Adipose tissue (tissue), 3 donors: Measurements from ENCODE around the gene PTPN3. TPM values are rescaled to one million over a fixed set of nuclear protein-coding genes. Genes with fewer than 3 reads are reported as not detected.
"Not testable (repeated sequence)": the region's sequence is repeated elsewhere in the genome, so short reads cannot be mapped to it uniquely, and the experiment has no call there.

Experiments used
- H3K27ac ChIP-seq: one replicate; pipeline ENCODE4 v1.5.1; 2013; ENCODE audit warnings: low read depth, low read length
- WGBS, 3 donors: extraction: QIAGEN DNeasy Blood & Tissue Kit; methylation state at CpG; one replicate each; pipeline ENCODE4 v1.1.7; 2013; 5-methylcytosine and 5-hydroxymethylcytosine counted together
- polyA plus RNA-seq, 3 donors: library from polyadenylated mRNA; stranded (reverse); fragments of 200-250 nt; gene quantifications; one replicate each; pipeline ENCODE4 v1.2.3, GENCODE V29; 2013
- donor health status: healthy with polysubstance abuse.
- donor health status: Bipolar disorder and iron deficiency.
- donor health status: healthy.

The PTPN3 gene
- polyA plus RNA-seq, 3 donors: 2.2 to 9.0 (median 8.1) TPM

DNA sequence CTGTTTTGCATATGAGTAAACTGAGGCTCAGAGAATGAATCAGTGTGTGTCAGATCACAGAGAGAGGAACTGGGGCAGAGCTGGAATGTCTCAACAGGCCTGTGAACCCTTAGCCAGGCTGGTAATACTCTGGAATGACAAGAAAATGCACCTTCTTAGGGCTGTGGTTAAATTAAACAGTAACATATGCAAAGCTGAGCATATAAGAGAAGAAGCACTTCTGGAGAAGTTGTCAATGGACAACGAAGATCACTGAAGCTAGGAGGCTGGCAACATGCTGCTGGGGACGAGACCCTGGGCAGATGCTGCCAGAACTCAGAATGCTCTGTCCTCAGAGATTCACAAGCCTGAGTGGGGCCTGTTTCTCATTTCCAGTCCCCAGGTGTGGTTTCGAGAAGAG, 112.6 kb downstream of the PTPN3 start:
- no peak overlapping the region for H3K27ac ChIP-seq
- 77 to 86% (median 81%) methylated on average over 3 of the region's 3 CpGs for WGBS, 3 donors

DNA sequence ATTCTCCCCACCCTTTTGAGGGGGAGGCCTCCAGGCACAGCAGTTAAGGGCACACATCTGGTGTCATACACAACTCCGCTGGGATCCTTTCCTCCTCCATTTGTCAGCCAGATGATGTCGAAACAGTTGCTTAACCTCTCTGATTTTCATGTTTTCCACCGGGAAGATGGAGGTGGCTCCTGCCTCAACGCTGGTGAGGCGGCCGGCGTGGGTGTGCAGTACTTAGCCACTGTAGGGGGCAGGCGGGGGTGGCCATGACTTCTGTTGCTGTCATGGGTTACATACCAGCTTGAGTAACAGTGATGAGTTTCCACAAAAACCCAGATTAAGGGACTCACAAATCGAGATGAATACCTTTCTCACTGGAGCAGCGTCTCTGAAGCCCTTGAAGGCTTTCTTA, 114.2 kb downstream of the PTPN3 start:
- H3K27ac ChIP-seq: no peak overlapping the region
- WGBS, 3 donors: 79 to 92% (median 84%) methylated on average over 10 of the region's 10 CpGs

DNA sequence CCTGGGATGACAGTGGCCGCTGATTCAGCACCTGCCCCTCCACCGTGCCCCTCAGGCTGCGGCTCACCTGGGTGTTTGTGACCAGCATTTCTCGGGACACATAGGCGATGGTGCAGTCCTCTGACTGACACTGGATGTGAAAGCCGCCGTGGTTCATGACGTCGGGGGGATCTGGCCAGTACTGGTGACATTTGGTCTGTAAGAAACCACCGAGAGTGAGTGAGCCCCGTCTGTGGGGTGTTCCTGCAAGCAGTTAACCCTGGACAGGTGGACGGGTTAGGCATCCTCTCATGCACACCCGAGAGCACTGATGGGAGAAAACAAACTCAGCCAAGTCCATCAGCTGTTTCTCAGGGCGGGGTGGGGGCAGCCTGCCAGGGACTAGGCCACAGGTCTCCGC, 114.8 kb downstream of the PTPN3 start:
- WGBS, 3 donors: 89 to 91% (median 89%) methylated on average over 15 of the region's 15 CpGs
- H3K27ac ChIP-seq: no peak overlapping the region

DNA sequence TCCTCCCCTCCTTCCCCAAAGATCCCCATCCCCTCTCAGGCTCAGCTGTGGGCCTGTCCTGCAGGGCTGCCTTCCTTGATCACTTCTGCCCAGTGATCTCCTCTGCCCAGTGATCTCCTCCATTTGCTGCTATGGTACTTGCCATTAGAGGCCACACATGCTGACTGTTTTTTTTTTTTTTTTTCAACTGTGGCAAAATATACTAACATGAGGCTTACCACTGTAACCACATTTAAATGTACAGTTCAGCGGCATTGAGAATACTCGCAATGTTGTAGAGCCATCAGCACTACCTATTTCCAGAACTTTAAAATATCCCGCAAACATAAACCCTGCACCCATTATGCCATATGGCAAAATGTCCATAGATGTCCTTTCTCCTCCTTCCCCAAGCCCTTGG, 115.5 kb downstream of the PTPN3 start:
- H3K27ac ChIP-seq: no peak overlapping the region
- WGBS, 3 donors: 94 to 99% (median 97%) methylated on average over 3 of the region's 3 CpGs

DNA sequence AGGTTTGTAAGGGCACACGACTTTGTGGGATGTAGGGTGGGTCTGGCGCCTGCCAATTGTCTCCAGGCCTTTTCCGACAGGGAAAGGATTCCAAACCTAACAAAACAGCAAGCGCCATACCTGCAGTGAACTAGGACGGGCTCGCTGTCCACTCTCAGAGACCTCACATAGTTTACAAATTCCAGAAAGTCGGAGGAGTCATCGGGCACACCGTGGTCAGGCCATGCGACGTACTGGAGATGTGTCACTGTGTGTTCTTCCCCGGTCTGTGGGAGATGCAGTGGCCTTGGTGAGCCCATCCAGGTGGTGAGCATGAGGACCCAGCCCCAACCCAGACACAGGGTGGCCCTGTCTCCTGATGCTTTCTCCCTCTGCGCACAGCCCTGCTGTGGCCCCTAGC, 115.9 kb downstream of the PTPN3 start:
- 89 to 93% (median 91%) methylated on average over 13 of the region's 13 CpGs for WGBS, 3 donors
- no peak overlapping the region for H3K27ac ChIP-seq

DNA sequence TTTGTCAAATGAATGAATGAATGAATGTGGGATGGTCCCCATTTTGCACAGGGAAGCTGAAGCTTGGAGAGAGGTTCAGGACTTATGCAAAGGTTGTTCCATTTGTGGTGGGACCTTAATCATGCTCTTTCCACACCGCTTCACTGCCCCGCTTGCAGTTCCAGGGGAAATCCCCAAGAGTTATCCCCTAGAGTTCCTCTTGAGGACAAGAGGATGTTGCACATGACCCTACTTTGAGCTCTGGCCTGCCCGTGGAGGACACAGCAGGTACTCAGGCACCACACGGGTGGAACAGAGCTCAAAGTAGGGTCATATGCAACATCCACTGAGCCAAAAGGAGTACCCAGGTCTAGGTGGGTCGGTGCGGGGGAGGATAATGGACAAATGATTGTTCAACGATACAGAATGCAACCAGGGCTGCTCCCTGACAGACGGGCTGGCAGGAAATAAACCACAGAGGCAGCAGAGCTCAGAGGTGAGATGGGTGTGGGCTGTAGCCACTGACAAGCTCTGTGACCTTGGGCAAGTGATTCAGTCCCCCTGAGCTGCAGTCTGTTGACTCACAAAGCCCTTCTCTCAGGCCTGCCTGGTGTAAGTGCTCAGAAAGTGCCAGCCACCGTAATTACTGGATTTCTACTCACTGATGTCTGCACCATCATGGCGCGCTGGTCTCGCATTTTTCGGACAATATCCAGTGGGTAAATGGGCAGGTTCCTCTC, 116.9 kb downstream of the PTPN3 start:
- H3K27ac ChIP-seq: no peak overlapping the region
- WGBS, 3 donors: 72 to 87% (median 80%) methylated on average over 13 of the region's 13 CpGs

DNA sequence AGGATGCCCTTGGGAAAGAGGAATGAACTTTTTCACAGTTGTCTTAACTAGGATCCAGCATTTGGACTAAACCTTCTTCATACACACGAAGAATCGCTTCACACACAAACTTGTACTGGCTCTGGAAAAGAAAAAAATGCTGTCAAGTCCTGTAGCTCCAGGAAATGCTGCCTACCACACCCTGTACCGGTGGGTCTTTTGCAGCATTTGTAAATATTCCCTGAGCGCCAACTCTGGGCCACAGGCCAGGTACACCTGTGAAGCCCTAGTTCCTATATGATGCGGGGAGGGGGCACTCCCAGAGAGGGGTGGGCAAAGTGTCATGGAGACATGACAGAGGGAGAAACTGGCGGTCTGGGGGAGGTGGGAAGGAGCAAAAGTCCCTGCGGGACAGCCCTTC, 118.6 kb downstream of the PTPN3 start:
- no peak overlapping the region for H3K27ac ChIP-seq

DNA sequence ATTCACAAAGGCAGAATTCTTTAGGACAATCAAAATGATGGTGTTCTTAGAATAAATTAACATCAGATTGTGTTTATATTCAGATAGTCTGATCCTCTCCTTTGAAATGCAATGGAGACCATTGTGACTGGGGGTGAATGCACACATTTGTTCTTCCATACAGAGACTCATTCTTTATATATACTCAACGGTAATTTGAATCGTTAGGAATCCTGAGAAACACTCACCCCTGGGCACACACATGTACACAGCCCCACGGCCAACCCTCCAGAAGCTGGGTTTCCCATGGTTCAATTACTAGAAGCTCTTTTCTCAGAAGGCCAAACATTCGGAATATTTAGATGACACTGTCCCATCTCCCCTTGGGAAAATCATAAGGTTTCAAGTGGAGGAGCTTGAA, 119.8 kb downstream of the PTPN3 start:
- 61 to 92% (median 87%) methylated on average over 4 of the region's 4 CpGs for WGBS, 3 donors

More for the DNA sequence above, 118.6 kb downstream of the PTPN3 start:
- WGBS, 3 donors: 79 to 87% (median 80%) methylated on average over 7 of the region's 7 CpGs

DNA sequence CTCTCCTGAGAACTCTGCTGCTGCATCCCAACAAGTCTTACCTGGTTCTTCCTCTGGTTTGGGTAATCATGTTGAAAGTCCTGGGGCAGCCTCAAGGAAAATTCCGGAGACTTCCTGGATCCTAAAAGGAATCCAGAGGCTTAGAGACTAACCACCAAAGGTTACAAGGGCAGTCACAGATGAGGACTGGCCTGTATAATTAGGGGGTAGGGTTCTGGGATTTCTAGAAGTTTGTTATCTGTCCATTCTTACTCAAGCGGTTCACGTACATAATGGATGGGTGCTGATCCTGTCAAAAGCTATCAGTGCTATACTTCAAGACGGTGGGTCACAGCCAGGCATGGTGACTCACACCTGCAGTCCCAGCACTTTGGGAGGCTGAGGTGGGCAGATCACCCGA, 125.9 kb downstream of the PTPN3 start:
- H3K27ac ChIP-seq: no peak overlapping the region
- WGBS, 3 donors: 79 to 81% (median 80%) methylated on average over 5 of the region's 5 CpGs

More for the DNA sequence above, 119.8 kb downstream of the PTPN3 start:
- H3K27ac ChIP-seq: no peak overlapping the region

DNA sequence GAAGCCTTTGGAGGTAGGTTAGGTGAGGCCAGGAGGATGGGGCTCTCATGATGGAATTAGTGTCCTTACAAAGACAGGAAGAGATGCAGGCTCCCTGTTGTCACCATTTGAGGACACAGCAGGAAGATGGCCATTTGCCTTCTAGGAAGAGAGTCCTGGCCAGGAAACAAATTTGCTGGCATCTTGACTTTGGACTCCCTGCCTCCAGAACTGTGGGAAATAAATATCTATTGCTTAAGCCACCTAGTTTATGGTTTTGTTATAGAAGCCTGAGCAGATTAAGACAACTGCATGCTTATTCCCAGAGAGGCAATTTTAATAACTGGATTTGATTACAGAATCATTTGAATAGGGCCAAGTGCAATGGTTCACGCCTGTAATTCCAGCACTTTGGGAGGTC, 126.7 kb downstream of the PTPN3 start:
- H3K27ac ChIP-seq: no peak overlapping the region
- WGBS, 3 donors: 80 to 100% (median 87%) methylated on average over 1 of the region's 1 CpG

DNA sequence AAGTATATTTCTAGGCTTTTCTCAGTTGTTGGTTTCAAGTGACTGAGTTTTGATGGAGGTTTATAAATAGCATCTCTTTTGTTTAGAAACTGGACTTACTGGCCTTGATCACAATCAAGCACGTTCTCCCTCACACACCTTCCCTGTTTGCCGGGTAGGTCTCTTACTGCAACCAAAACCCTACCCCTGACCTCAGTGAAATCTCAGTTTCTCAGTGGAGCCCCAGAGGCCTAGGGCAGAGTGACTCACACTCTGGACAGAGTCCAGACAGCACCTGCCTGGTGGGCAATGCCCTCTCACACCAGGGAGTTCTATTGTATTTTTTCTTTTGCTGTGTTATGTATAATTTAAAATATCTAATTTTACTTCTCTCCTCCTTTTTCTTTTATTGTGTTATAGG, 128.8 kb downstream of the PTPN3 start:
- 47 to 78% (median 62%) methylated on average over 2 of the region's 2 CpGs for WGBS, 3 donors
- H3K27ac ChIP-seq: no peak overlapping the region

DNA sequence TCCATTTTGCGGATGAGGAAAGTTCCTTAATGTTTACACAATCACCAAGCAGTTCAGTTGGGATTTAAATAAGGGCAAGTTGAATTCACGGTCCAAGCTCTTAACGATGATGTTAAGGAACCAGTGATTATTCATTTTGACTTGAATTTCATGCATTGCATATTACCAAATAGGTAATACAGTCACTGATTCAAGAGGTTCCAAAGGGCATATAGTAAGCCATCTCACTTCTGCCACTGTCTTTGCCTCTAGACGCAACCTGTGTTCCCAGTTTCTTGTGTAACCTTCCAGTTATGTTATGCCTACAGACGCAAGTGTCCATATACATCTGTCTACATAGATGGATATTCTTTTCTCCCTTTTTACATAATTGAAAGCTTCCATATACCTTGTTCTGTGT, 137.3 kb downstream of the PTPN3 start:
- H3K27ac ChIP-seq: no peak overlapping the region
- WGBS, 3 donors: 81 to 82% (median 81%) methylated on average over 5 of the region's 5 CpGs

DNA sequence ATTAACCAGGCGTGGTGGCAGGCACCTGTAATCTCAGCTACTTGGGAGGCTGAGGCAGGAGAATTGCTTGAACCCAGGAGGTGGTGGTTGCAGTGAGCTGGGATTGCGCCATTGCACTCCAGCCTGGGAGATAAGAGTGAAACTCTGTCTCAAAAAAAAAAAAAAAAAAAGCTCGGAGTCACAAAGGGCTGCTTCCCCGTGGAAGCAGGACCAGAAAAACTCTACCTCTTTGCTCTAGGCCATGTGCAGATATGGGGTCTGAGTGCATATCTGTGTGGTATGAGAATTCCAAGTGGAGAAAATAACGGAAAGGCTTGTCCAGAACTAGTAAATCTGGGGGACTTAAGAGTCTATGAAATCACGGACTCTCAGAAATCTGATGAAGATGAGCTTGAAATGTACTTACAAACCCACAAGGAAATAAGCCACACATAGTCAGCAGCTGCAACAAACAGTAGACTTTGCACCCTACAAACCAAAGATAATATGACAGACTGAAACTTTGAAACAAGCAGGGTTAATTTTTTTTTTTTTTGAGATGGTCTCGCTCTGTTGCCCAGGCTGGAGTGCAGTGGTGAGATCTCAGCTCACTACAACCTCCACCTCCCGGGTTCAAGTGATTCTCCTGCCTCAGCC, 139.0 kb downstream of the PTPN3 start:
- WGBS, 3 donors: 78 to 87% (median 83%) methylated on average over 8 of the region's 8 CpGs
- H3K27ac ChIP-seq: not testable (repeated sequence)

DNA sequence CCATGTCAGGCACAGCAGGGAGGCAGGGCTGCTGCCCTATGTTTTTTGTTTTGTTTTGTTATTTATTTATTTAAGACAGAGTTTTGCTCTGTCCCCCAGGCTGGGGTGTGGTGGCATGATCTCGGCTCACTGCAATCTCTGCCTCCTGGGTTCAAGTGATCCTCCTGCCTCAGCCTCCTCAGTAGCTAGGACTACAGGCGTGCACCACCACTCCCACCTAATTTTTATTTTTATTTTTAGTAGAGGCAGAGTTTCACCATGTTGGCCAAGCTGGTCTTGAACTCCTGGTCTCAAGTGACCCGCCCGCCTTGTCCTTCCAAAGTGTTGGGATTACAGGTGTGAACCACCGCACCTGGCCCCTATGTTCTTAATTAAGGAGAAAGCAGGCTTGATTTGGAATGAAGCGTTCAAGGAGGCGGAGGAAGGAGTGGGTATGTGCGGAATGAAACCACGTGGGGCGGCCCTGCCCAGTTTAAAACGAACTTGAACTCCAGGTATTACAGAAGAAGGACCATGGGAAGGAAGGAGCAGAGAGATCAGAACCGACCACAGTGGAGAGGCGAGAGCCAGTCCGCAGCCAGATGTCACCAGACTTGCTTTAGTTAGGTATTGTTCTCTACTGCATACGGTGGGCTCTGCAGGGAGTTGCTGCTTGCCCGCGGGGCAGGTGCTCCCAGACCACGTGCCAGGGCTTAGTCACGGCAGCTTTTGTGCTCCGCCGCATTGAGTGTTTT, 142.4 kb downstream of the PTPN3 start:
- H3K27ac ChIP-seq: no peak overlapping the region
- WGBS, 3 donors: 85 to 88% (median 86%) methylated on average over 21 of the region's 21 CpGs

DNA sequence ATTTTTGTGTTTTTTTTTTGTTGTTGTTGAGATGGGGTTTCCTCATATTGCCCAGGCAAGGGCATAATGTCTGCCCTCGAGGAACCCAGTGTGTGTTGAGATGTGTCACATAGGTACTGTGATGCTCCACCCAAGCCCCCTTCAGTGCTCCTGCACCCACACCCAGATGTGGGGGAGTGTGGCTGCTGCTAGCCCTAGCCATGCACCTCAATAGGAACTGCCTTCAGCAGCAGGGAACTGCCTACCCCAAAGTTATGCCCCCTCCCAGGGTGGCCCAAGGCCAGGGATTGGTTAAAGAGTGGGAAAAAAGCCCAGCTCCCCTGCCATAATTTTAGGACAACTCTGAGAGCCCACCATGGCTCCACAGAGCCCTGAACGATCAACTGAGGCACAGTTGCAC, 143.9 kb downstream of the PTPN3 start:
- WGBS, 3 donors: 75 to 85% (median 78%) methylated on average over 2 of the region's 2 CpGs
- H3K27ac ChIP-seq: no peak overlapping the region

DNA sequence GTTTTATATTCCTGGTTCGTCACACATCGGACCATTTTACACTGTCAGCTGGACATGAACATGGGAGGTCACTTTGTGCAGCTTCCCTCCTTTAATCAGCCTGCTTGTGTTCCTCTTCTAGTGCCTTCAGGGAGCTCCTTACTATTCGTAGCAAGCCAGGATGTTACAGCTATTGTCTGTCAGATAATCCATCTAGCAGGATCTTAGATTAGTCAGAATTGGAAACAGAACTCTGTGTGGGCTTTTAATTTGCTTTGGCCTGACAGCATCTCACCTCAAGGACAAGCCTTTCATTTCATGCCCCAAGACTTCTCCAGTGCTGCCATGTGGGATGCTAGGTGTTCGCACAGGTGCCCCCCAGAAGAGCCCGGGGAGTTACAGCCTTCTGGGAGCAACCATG, 147.1 kb downstream of the PTPN3 start:
- 64 to 87% (median 76%) methylated on average over 5 of the region's 5 CpGs for whole genome bisulfite sequencing, 3 donors
- no peak overlapping the region for H3K27ac ChIP-seq

DNA sequence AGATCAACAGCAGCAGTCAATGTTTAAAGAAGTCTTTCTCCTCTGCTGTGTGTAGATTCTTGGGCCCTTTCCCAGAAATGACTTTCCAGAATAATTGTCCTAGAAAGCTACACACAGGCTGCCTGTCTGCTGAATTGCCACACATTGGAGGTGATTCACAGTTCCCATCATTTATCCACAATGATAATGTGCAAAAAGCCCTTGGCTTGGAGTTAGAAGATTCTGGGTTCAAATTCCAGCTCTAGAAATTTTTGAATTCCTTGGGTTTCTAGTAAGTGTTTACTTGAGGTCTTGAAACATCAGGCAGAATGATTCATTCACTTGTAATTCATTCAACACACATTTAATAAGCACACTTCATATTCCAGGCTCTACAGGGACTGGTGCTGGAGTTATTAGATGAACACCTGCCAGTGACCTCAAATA, 148.7 kb downstream of the PTPN3 start:
- no peak overlapping the region for H3K27ac ChIP-seq

DNA sequence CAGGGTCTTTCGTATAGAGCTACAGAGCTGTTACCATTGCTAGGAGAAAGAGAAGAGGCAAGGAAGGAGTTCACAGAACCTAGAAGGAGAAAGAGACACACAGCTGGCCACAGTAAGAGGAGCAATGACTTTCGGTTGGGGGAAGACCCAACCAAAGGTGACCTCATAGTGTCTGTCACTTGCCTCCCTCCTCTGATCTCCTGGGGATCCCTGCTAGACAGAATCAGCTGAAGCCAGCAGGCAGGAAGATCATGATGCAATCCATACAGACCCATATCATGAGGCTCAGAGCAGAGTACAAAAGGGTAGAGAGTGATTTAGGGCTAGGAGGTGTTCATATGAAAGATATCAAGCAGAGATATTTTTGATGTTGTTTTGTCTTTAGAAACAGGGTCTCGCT, 151.2 kb downstream of the PTPN3 start:
- H3K27ac ChIP-seq: no peak overlapping the region
- WGBS, 3 donors: 75 to 91% (median 82%) methylated on average over 3 of the region's 3 CpGs

DNA sequence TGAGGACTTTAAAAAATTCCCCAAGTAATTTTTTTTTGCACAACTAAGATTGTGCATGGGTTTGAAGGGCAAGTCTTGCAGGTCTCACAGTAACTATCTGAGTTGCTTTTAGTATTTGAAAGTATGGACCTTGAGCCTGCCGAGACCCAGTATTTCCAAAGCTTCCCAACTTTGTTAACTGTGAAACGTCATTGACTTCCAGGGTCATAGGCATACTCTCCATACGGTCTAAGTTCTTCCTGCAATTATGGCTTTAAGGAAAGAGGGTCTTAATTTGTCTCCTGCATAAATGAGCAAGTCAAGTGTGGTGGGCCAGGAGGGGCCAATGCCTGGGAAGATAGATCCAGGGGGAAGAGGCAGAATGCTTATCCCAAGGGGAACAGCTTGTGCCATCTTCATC, 153.2 kb downstream of the PTPN3 start:
- WGBS, 3 donors: 34 to 71% (median 54%) methylated on average over 3 of the region's 3 CpGs
- no peak overlapping the region for H3K27ac ChIP-seq

DNA sequence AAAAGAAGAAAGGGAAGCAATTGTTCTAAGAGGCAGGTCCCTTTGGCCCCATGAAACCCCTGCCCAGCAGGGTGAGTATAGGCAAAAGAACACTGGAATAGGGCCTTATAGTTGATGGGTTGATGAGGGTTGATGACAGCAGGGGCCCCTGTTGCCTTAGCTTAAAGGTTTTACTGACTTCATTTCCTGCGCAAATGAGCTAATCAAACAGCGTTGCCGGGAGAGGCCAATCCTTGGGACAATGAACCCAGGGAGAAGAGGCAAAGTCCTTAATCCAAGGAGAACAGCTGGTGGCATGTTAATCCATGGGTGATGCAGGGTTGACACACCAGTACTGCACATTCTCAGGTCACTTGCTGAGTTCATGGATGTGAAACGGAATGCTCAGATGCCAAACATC, 155.2 kb downstream of the PTPN3 start:
- no peak overlapping the region for H3K27ac ChIP-seq
- 82 to 93% (median 90%) methylated on average over 4 of the region's 4 CpGs for WGBS, 3 donors
